ENCODE results near the gene SH2D6.

GRCh38 chr2:85385746-85386145, 32.8 kb upstream of the SH2D6 start:
- no peak for TF ChIP-seq REST (IDR thresholded peaks at IDR 0.05; ENCODE audit: insufficient read depth in 1 of 2, low read depth in 2 of 2, low read length in 2 of 2)
- no peak for TF ChIP-seq POLR2AphosphoS5 (IDR thresholded peaks at IDR 0.05; ENCODE audit: low read depth, low read length)
- TF ChIP-seq TAF1 (IDR thresholded peaks at IDR 0.05; ENCODE audit: borderline replicate concordance, insufficient read depth, low read length): no peak
- no peak for TF ChIP-seq SIN3A (IDR thresholded peaks at IDR 0.05; ENCODE audit: borderline replicate concordance, insufficient read depth, low read length)
- no peak for TF ChIP-seq FOXP2 (optimal IDR thresholded peaks at IDR 0.05; ENCODE audit: borderline replicate concordance, extremely low read depth, extremely low read length, insufficient read depth)

Data from PFSK-1 (cell line).